ENCODE results near the gene ZFPL1.

Gene ZFPL1

GRCh38 chr11:65095974-65096806 lies 12.2 kb downstream of the ZFPL1 start, which contains the start of gene VPS51:
TSS of gene VPS51 (plus strand) at chr11:65096214. CDS start at chr11:65096251, 37 bp downstream.
- peak; percentile 82 for DNase-seq

- no peak for DNase-seq
These were observed 12.9 kb downstream of the ZFPL1 start for GRCh38 chr11:65096926-65097325.

GRCh38 chr11:65100674-65101350 lies 16.8 kb downstream of the ZFPL1 start:
- no peak for DNase-seq

- no peak for DNase-seq
These were observed 18.4 kb downstream of the ZFPL1 start for GRCh38 chr11:65102142-65103095.

GRCh38 chr11:65103476-65103875 lies 19.5 kb downstream of the ZFPL1 start:
- DNase-seq, result no peak

GRCh38 chr11:65104628-65105027 lies 20.6 kb downstream of the ZFPL1 start:
- DNase-seq, result no peak

GRCh38 chr11:65107078-65107477 lies 23.1 kb downstream of the ZFPL1 start:
- DNase-seq, result no peak

GRCh38 chr11:65107751-65108468 lies 23.9 kb downstream of the ZFPL1 start:
- DNase-seq, result no peak

- DNase-seq, result no peak
These were observed 24.6 kb downstream of the ZFPL1 start for GRCh38 chr11:65108469-65109123.

GRCh38 chr11:65109231-65110198 lies 25.5 kb downstream of the ZFPL1 start:
- no peak for DNase-seq

GRCh38 chr11:65110354-65110861 lies 26.4 kb downstream of the ZFPL1 start:
- DNase-seq, result peak; percentile 98

GRCh38 chr11:65111159-65111743 lies 27.2 kb downstream of the ZFPL1 start:
- DNase-seq, result no peak

- DNase-seq, result peak; percentile 93
These were observed 27.9 kb downstream of the ZFPL1 start, which contains the start of gene TM7SF2 for GRCh38 chr11:65111744-65112545. TSS of gene TM7SF2 (plus strand) at chr11:65111872. CDS start at chr11:65112016, 144 bp downstream.

GRCh38 chr11:65112546-65113360 lies 28.7 kb downstream of the ZFPL1 start:
- DNase-seq, result peak; percentile 82

GRCh38 chr11:65113361-65113756 lies 29.3 kb downstream of the ZFPL1 start:
- DNase-seq, result no peak

- no peak for DNase-seq
These were observed 29.8 kb downstream of the ZFPL1 start for GRCh38 chr11:65113839-65114238.

GRCh38 chr11:65114538-65115171 lies 30.6 kb downstream of the ZFPL1 start:
- DNase-seq, result no peak

Measured in activated T-cell treated with anti-CD3 and anti-CD28 coated beads, Interleukin-2, amount 50 U/mL, for 1 hour (primary cell).